ENCODE measurements around the gene PLCG2.
"Not testable (repeated sequence)": the region's sequence is repeated elsewhere in the genome, so short reads cannot be mapped to it uniquely, and the experiment has no call there.

PLCG2 gene

GRCh38 chr16:81755915-81756614, 23.0 kb upstream of the PLCG2 start:
- no peak for DNase-seq

GRCh38 chr16:81756615-81757356, 22.3 kb upstream of the PLCG2 start:
- DNase-seq, result no peak

- DNase-seq, result no peak
Observed at GRCh38 chr16:81758376-81758775, 20.7 kb upstream of the PLCG2 start.

GRCh38 chr16:81762322-81762721, 16.8 kb upstream of the PLCG2 start:
- not testable (repeated sequence) for DNase-seq

GRCh38 chr16:81765111-81765919, 13.8 kb upstream of the PLCG2 start:
- DNase-seq, result no peak

- no peak for DNase-seq
Observed at GRCh38 chr16:81765969-81766368, 13.1 kb upstream of the PLCG2 start.

GRCh38 chr16:81767987-81768592, 11.0 kb upstream of the PLCG2 start:
- no peak for DNase-seq

- DNase-seq, result no peak
Observed at GRCh38 chr16:81770008-81770407, 9.1 kb upstream of the PLCG2 start.

GRCh38 chr16:81774348-81774747, 4.7 kb upstream of the PLCG2 start:
- DNase-seq, result no peak

- no peak for DNase-seq
Observed at GRCh38 chr16:81775570-81775969, 3.5 kb upstream of the PLCG2 start.

GRCh38 chr16:81778231-81778630, 860 bp upstream of the PLCG2 start:
- DNase-seq, result no peak

GRCh38 chr16:81779536-81780320, 637 bp downstream of the PLCG2 start:
- DNase-seq, result no peak

GRCh38 chr16:81780350-81780749, 1.3 kb downstream of the PLCG2 start:
- no peak for DNase-seq

GRCh38 chr16:81782236-81782635, 3.1 kb downstream of the PLCG2 start:
- no peak for DNase-seq

- DNase-seq, result no peak
Observed at GRCh38 chr16:81784072-81784795, 5.1 kb downstream of the PLCG2 start.

- no peak for DNase-seq
Observed at GRCh38 chr16:81785138-81785924, 6.2 kb downstream of the PLCG2 start.

GRCh38 chr16:81786321-81786720, 7.2 kb downstream of the PLCG2 start:
- DNase-seq, result no peak

GRCh38 chr16:81786868-81787267, 7.8 kb downstream of the PLCG2 start:
- DNase-seq, result no peak

GRCh38 chr16:81787659-81788058, 8.6 kb downstream of the PLCG2 start:
- DNase-seq, result no peak

GRCh38 chr16:81790277-81790676, 11.2 kb downstream of the PLCG2 start:
- DNase-seq, result no peak
